Upper lobe of left lung (tissue), 4 donors: ENCODE data around the gene ARHGAP26.

Source experiments
- EP300 ChIP-seq, 4 donors: sonication (generic); formaldehyde crosslinking; IDR thresholded peaks; one replicate each; pipeline ENCODE4 v1.5.1; 2017; ENCODE audit warnings: antibody characterized with exemption in 4 of 4, control low read depth in 2 of 4
- POLR2A ChIP-seq, 4 donors: fragments of 450-650 bp; IDR thresholded peaks; one replicate each; pipeline ENCODE4 v1.5.1; 2016 to 2017; ENCODE audit warnings: antibody characterized with exemption in 4 of 4, mild to moderate bottlenecking in 2 of 4
- POLR2AphosphoS5 ChIP-seq, 2 donors: sonication (generic); formaldehyde crosslinking; IDR thresholded peaks; one replicate each; pipeline ENCODE4 v1.5.1; 2017; ENCODE audit warnings: antibody characterized with exemption in 2 of 2
- TF ChIP-seq, protein P1 (sequence below), 6 experiments: fragments of 450-650 bp in 4 of 6; fragments of 200-600 bp in 2 of 6; sonication (generic) in 2 of 6; IDR thresholded peaks; one replicate each; pipeline ENCODE4 v1.5.1; 2016 to 2019; ENCODE audit warnings: antibody characterized with exemption in 6 of 6

DNA sequence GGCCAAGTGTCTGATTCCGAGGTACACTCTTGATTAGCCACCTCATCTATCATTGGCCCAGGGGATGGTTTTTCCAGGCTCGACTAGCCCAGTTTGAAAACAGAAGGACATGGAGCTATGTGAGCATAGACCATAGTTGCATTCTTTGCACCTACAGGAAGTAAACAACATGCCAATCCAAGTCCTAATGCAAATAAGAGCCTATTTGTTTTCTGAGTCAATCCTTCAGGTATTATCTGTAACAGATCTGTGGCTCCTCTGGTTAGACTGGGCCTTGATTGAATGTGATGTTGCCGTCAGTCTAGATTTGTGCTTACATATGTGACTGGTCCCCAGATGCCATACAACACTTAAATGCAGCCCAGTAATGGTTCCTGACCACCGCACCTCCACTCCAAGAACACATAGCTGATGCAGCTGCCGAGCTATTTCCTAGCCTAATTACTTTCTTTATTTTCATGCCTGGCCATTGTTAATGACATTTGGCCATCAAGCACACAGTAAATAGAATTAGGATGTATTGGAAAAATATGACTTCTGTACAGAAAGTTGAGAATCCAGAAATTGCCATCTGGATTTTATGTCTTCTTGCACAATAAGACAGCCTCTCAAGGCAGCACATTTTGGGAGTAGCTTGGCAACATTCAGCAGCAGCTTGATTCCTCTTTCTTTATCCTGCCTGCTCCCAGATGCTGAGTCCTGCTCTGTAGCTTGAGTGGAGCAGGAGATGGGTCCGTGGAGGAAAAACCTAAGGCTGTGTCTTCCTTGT lies 29.5 kb upstream of the ARHGAP26 start:
- TF ChIP-seq EP300 (IDR thresholded peaks at IDR 0.05) (no peak), POLR2AphosphoS5 (IDR thresholded peaks at IDR 0.05) (no peak), POLR2A (IDR thresholded peaks at IDR 0.05) (no peak)
- TF ChIP-seq, protein P1, sequence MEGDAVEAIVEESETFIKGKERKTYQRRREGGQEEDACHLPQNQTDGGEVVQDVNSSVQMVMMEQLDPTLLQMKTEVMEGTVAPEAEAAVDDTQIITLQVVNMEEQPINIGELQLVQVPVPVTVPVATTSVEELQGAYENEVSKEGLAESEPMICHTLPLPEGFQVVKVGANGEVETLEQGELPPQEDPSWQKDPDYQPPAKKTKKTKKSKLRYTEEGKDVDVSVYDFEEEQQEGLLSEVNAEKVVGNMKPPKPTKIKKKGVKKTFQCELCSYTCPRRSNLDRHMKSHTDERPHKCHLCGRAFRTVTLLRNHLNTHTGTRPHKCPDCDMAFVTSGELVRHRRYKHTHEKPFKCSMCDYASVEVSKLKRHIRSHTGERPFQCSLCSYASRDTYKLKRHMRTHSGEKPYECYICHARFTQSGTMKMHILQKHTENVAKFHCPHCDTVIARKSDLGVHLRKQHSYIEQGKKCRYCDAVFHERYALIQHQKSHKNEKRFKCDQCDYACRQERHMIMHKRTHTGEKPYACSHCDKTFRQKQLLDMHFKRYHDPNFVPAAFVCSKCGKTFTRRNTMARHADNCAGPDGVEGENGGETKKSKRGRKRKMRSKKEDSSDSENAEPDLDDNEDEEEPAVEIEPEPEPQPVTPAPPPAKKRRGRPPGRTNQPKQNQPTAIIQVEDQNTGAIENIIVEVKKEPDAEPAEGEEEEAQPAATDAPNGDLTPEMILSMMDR (IDR thresholded peaks at IDR 0.05) = no peak
